ENCODE results near the gene NOP14.

NOP14 gene

DNA sequence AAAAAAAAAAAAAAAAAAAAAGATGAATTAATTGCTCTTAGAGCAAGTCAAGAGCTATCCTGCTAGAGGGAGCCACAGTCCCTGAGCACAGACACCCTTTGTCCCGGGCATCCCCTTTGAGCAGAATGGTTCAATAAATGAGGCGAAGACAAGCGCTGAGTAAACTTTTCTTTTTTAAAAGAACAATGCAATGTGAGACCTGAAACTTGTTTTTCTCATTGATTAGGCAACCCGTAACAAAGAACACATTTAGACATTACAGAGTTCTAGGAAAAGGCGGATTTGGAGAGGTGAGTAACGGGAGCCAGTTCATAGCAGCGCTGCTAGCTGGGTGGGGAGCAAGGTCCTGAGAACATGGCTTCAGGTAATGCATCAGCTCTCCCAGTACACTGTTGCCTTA lies 46.2 kb upstream of the NOP14 start:
- DNase-seq (ENCODE audit: low read depth in 1 of 2, low spot score in 1 of 2): no peak
- Histone ChIP-seq H3K27ac (replicated peaks) (no peak overlapping the region), H3K4me3 (replicated peaks; ENCODE audit: insufficient read depth, low read length) (no peak overlapping the region), H3K27me3 (ENCODE audit: insufficient read depth, poor library complexity, severe bottlenecking) (no peaks in the 10 kb centered on the region)
- no peak for TF ChIP-seq POLR2AphosphoS5 (IDR thresholded peaks at IDR 0.05; ENCODE audit: low read depth)
- TF ChIP-seq, protein P1, sequence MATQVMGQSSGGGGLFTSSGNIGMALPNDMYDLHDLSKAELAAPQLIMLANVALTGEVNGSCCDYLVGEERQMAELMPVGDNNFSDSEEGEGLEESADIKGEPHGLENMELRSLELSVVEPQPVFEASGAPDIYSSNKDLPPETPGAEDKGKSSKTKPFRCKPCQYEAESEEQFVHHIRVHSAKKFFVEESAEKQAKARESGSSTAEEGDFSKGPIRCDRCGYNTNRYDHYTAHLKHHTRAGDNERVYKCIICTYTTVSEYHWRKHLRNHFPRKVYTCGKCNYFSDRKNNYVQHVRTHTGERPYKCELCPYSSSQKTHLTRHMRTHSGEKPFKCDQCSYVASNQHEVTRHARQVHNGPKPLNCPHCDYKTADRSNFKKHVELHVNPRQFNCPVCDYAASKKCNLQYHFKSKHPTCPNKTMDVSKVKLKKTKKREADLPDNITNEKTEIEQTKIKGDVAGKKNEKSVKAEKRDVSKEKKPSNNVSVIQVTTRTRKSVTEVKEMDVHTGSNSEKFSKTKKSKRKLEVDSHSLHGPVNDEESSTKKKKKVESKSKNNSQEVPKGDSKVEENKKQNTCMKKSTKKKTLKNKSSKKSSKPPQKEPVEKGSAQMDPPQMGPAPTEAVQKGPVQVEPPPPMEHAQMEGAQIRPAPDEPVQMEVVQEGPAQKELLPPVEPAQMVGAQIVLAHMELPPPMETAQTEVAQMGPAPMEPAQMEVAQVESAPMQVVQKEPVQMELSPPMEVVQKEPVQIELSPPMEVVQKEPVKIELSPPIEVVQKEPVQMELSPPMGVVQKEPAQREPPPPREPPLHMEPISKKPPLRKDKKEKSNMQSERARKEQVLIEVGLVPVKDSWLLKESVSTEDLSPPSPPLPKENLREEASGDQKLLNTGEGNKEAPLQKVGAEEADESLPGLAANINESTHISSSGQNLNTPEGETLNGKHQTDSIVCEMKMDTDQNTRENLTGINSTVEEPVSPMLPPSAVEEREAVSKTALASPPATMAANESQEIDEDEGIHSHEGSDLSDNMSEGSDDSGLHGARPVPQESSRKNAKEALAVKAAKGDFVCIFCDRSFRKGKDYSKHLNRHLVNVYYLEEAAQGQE (IDR thresholded peaks at IDR 0.05; ENCODE audit: insufficient replicate concordance, low read depth): no peak
- TF ChIP-seq GABPA (IDR thresholded peaks at IDR 0.05; ENCODE audit: low read depth): no peak
- TF ChIP-seq, protein P2, sequence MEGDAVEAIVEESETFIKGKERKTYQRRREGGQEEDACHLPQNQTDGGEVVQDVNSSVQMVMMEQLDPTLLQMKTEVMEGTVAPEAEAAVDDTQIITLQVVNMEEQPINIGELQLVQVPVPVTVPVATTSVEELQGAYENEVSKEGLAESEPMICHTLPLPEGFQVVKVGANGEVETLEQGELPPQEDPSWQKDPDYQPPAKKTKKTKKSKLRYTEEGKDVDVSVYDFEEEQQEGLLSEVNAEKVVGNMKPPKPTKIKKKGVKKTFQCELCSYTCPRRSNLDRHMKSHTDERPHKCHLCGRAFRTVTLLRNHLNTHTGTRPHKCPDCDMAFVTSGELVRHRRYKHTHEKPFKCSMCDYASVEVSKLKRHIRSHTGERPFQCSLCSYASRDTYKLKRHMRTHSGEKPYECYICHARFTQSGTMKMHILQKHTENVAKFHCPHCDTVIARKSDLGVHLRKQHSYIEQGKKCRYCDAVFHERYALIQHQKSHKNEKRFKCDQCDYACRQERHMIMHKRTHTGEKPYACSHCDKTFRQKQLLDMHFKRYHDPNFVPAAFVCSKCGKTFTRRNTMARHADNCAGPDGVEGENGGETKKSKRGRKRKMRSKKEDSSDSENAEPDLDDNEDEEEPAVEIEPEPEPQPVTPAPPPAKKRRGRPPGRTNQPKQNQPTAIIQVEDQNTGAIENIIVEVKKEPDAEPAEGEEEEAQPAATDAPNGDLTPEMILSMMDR (IDR thresholded peaks at IDR 0.05; ENCODE audit: insufficient read depth, low read length): no peak
- TF ChIP-seq SPI1 (IDR thresholded peaks at IDR 0.05; ENCODE audit: borderline replicate concordance, low read depth): no peak

DNA sequence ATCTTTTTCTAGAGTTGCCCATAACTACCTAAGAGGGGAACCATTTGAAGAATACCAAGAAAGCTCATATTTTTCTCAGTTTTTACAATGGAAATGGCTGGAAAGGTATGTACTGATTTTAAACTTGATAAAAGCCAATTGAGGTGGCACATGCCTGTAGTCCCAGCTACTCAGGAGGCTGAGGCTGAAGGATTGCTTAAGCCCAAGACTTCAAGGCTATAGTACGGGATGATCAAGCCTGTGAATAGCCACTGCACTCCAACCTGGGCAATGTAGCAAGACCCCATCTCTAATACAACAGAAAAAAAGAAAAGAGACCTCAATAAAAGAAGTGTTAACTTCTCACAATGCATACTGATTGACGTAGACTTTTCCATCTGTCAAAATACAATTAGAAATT lies 44.5 kb upstream of the NOP14 start:
- Histone ChIP-seq H3K27ac (replicated peaks) (no peak overlapping the region), H3K4me3 (replicated peaks; ENCODE audit: insufficient read depth, low read length) (no peak overlapping the region), H3K27me3 (ENCODE audit: insufficient read depth, poor library complexity, severe bottlenecking) (no peaks in the 10 kb centered on the region)
- no peak for TF ChIP-seq POLR2AphosphoS5 (IDR thresholded peaks at IDR 0.05; ENCODE audit: low read depth)
- TF ChIP-seq, protein P2 (IDR thresholded peaks at IDR 0.05; ENCODE audit: insufficient read depth, low read length): no peak
- TF ChIP-seq, protein P1 (IDR thresholded peaks at IDR 0.05; ENCODE audit: insufficient replicate concordance, low read depth): no peak
- TF ChIP-seq SPI1 (IDR thresholded peaks at IDR 0.05; ENCODE audit: borderline replicate concordance, low read depth): no peak
- no peak for TF ChIP-seq GABPA (IDR thresholded peaks at IDR 0.05; ENCODE audit: low read depth)
- DNase-seq (ENCODE audit: low read depth in 1 of 2, low spot score in 1 of 2): no peak

DNA sequence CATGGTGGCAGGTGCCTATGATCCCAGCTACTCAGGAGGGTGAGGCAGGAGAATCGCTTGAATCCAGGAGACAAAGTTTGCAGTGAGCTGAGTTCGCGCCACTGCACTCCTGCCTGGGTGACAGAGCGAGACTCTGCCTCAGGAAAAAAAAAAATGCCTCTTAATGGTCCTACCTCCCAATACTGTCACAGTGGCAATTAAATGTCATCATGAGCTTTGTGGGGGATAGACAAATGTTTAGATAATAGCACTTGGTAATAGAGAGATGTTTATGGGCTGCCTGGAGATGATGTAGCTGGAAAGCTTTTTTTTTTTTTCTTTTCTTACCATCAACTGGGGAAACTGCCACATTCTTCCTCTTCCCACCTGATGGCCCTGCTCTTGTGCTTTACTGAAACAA lies 33.2 kb upstream of the NOP14 start:
- Histone ChIP-seq H3K27me3 (ENCODE audit: insufficient read depth, poor library complexity, severe bottlenecking) (no peaks in the 10 kb centered on the region), H3K4me3 (replicated peaks; ENCODE audit: insufficient read depth, low read length) (no peak overlapping the region), H3K27ac (replicated peaks) (no peak overlapping the region)
- DNase-seq (ENCODE audit: low read depth in 1 of 2, low spot score in 1 of 2): no peak
- TF ChIP-seq SPI1 (IDR thresholded peaks at IDR 0.05; ENCODE audit: borderline replicate concordance, low read depth) (no peak), GABPA (IDR thresholded peaks at IDR 0.05; ENCODE audit: low read depth) (no peak)
- TF ChIP-seq, protein P2 (IDR thresholded peaks at IDR 0.05; ENCODE audit: insufficient read depth, low read length): no peak
- TF ChIP-seq, protein P1 (IDR thresholded peaks at IDR 0.05; ENCODE audit: insufficient replicate concordance, low read depth): no peak
